CD4-positive, alpha-beta T cell treated with Interleukin-4 for 1 hour (primary cell): Measurements from ENCODE around the gene CNTNAP2.

Source experiments
- DNase-seq, 2 donors: peaks; one replicate each; pipeline ENCODE4 v3.0.0-alpha.2; 2020 to 2022

The CNTNAP2 gene

DNA sequence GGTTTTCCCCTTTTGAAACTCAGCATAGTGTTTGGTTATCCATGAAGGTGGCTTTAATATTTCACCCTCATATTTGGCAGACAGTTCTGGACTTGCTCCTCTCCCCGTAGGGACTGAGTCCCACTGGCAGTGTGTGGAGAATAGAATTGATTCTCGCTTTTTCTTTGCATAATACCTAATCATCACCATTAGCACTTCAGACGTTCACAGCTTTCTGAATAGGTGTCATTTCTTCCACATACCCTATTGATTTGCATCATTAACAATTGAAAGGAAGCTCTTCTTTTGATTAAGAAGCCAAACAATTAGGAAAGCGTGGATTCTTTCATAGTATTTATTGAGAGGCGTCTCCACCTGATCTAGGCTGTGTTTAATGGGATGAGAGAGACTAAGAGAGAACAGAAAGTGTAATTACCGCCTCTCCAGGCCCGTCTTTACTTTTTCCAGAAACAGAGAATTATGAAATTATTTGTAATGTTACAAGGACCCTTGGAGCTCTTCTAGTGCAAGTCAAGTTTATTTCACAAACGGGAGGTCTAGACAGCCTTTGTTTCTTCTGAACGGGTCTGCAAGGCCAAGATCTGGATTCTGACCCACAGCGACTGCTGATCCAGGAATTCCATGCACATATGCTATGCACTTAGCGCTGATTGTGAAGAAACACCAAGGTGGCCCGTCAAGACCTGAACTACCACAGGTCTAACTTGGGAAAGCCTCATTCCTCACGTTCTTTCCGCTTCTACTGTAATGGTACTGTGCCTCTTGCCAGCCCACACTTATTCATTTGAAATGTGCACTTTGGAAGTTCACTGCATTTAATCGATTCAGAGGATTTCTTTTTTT, 2224.1 kb downstream of the CNTNAP2 start:
- DNase-seq: no peak

DNA sequence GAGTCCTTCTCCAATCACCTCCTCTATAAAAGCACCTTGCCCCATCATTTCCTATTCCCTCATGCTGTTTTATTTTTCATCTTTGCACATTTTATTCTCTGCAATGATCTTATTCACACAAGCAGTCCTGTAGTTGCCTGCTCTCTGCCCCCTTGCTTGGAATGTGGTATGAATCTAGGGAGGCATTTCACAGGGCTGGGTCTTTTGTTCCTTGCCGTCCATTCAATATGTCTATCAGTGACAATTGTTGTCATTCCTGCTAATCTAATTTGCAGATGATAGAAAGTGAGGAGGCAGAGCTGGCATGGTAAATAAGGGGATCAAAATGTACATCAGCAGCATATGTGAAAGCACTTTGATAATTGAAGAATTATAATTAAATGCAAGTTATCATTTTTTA, 2227.8 kb downstream of the CNTNAP2 start:
- DNase-seq: no peak

DNA sequence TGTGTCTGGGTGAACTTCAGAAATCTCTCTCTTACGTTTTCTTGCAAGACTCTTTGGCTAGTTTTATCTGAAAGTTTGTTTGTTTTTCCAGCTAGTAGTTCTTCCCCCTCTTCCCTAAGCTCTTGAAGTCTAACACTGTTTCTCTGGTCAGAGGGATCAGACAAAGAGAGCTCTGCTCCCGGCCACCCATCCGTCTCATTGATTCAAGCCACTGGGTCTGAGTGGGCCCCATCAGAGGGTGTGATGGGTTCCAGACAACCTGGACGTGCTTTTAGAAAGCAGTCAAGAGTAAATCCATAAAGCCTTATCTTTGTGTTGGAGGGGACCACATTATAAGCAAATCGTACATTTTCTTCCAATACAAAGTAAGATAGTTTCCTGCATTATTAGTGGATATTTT, 2231.4 kb downstream of the CNTNAP2 start:
- no peak for DNase-seq

DNA sequence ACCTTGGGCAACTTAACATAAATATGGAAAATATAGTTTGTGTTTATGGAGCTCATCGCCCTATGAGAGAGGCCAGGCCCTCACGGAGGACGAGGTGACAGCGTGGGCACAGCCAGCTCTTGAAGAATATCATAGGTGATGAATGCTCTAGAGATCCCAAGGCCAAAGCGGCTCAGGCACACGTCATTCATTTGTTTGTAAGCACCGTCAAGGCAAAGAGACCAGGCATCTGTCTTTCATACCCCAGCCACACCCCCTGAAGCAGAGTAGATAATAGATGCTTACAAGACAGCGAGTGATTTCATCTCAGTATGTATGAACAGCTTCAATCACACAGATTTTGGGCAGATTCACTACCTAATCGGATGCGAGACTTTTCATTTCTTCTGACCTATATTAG, 2231.9 kb downstream of the CNTNAP2 start:
- no peak for DNase-seq

DNA sequence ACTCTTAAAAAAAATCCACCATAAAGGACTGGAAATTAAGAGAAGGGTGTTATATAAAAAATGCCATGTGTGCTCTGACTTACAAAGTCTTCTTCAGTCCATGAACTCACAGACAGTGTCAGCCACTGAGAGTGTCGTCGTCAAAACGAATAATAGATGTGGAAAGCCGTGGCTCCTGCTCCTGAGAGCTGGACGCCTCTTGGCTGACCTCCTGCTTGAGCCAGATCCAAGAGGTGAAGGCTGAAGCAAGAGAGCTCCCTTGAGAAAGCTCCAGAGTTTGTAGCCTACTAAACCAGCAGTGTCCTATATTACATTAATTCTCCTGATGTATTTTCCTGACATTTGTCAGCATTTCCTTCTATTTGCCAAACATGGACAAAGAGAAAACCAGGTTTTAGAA, 2239.7 kb downstream of the CNTNAP2 start:
- no peak for DNase-seq

DNA sequence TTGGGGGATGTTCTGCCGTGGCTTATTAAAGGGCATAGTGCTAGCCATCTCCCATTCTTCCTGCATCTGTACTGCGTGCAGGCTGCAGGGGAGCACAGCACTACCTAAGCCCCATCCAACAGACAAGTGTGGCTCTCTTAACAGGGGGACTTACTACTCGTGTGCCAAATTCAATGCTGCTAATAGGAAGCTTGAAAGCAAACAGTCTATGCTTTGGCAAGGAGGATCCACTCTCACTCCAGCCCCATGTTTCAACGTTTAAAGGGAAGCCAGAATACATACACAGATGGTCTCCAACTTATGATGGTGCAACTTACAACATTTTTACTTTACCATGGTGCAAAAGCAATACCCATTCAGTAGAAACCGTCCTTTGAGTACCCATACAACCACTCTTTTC, 2245.9 kb downstream of the CNTNAP2 start:
- no peak for DNase-seq

DNA sequence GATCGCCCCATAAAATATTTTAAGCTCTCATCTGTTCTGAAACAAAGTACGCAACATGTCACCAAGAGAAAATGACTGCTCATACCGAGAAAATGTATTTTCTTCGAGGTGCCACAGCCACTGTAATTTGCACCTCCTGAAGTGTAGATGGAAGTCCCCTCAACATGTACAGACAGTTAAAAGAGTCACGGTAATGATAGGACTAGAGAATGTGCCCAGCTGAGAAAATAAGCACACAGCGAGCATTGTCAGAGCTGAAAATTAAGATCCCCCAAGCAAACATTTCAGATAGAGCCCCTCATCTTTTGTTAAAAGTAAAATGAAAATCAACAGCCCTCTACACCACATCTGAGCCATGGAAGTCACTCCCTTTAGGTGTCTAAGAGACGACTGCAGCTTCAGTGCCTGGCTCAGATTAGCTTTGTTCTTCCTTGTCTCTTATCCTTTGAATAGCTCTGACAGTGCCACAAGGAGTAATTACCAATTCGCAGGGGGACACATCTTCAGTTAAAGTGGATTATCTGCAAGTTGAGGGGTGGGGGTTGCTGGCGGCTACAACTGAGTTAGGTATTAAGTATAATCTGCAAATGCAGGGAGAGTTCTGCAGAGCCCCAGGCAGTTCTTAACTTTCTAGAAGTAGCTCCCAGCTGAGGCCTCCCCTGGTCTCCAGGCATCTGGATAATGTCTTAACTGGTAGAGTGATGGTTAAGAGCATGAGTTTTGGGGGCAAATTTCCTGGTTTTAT, 2251.3 kb downstream of the CNTNAP2 start:
- DNase-seq: no peak

DNA sequence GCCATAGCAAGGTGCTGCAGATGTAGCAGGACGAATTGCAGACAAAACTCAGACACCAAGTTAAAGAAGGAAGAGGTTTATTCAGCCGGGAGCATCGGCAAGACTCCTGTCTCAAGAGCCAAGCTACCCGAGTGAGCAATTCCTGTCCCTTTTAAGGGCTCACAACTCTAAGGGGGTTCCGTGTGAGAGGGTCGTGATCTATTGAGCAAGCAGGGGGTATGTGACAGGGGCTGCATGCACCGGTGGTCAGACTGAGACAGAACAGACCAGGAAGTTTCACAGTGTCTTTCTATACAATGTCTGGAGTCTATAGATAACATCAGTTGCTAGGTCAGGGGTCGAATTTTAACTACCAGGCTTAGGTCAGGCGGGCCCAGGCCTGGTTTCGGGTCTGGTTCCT, 2252.0 kb downstream of the CNTNAP2 start:
- no peak for DNase-seq

DNA sequence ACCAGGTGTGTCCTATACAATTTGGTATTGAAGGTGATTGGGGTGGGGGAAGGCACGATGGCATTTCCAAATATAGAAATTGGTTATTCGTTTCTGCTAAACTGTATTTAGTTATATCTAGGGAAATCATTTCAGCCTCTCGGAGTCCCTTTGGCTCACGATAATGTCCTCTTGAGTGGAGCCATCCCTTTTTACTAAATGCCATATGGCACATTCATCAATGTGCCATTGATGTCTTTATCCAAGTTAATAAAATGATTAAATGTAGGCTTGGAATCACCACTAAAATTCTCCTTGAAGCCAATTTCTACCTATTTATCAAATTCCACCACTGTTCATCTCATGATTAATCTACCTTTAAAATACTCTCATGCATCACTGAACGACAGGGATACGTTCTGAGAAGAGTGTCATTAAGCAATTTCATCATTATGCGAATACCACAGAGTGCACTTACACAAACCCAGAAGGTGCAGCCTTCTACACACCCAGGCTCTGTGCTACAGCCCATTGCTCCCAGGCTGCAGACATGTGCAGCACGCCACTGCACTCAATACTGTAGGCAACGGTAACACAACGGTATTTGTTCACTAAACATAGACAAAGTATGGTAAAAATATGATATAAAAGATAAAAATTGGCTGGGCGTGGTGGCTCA, 2254.8 kb downstream of the CNTNAP2 start:
- DNase-seq: no peak

DNA sequence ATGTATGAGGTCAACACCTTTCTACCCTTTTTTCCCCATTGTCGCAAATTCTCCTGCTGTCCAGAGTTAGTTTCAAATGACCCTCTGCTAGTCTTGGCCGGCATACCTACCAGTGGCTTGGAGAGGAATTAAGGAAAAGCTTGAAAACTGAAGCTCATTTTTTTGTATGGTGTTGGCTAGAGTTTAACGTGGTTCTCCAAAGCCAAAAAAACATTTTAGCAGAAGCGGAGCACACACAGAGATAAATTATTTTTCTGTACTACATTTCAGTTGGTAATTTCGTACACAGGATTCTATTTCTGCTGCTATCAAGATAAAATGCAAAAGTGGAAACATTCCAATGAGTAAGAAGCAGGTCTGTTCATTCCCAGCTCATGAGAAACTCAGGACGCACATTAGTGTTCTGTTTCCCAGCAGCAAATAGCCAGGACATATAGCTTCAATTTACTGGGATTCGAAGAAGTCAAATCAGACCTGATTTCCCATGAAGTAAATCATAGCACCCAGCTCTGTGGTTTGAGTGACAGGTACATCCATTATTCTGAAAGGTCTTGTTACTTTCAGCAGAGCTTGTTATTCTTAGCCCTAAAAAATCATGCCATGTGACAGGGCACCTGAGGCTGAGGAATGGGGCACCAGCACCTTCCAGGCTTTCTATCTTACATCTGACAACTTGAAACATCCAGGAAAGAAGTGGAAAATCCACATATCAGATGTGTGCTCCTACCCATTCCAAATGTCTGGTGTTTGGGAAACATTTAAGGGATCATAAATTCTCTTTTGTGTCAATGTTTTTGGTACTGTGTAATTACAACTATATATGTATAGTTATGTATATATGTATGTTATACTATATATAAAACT, 2258.0 kb downstream of the CNTNAP2 start:
- DNase-seq: no peak

DNA sequence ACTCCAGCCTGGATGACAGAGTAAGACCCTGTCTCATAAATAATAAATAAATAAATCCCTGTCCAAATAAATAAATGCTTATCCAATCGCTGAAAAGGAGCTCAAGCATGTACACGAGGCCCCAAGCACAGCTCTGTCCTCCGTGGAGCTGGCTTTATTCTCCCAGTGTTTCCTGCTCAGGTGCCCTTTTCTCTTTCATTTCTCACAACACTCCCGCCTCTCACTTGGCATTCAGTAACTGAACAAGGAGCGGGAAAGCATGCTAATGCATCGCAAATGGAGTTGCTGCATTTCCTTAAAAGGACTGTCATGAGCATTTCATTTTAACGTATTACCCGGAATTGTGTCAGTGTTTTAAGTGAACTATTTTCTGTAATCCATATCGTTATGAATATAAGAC, 2263.1 kb downstream of the CNTNAP2 start:
- DNase-seq: no peak

DNA sequence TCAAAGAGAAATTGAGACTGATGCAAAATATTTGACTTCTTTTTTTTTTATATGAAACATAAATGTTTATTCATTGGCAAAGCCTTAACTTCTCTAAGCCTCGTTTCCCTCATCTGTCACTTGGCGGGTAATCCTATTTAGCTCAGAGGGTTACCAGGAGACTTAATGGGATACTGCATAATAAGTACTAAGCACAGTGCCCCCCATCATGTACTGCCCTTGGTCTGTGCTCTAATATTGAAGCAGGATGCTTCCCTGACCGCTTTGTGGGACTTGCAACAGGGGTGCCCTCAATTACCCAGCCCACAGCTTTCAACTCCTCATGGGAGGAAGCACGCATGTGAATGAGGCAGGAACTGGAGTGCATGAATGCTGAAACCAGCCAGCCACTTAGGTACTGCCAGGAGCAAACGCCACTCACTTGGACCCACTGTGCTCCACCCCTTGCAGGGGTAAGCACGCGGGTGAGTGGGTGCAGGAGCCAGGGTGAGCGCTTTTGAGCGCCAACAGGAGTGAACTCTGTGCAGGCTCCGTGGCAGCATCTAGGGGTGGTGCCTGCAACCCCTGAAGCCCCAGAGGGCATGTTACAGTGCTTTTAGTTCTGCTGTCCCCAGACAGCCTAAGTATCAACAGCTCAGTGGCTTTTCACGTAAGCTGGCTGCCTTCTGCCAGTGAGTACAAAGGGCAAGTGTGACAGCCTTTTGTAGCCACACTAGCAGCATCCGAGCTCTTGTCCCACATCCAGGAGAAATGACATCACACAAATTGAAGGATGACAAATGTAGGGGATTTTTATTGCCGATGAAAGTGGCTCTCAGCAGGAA, 2264.2 kb downstream of the CNTNAP2 start:
- DNase-seq: no peak

DNA sequence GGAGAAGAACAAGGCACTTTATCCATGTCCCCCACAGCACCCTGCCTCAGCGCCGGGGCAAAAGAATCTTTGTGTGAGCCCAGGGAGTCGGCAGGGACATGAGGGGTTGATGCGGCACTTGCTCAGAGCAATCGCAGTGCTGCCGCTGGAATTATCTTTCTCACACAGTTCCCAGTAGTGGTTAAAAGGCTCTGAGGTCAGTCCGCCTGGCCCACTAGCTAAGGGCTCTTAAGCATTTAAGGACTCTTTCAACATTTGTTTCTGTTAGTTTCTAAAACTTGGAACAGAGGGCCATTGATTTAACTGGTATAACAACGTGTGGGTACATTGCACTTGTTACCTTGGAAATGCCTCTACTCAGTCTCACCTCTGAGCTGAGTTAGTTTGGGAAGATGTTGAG, 2266.0 kb downstream of the CNTNAP2 start:
- no peak for DNase-seq

DNA sequence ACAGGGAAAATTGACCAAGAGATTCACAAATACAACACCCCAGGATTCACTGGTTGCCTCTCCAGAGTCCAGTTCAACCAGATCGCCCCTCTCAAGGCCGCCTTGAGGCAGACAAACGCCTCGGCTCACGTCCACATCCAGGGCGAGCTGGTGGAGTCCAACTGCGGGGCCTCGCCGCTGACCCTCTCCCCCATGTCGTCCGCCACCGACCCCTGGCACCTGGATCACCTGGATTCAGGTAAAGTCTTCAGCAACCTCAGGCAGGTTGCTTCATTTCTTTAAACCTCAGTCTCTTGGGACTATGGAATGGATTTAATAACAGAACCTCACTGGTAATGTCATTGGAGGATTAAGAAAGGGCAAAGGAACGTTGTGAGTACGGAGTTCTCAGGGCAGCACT, 2267.1 kb downstream of the CNTNAP2 start:
- no peak for DNase-seq

DNA sequence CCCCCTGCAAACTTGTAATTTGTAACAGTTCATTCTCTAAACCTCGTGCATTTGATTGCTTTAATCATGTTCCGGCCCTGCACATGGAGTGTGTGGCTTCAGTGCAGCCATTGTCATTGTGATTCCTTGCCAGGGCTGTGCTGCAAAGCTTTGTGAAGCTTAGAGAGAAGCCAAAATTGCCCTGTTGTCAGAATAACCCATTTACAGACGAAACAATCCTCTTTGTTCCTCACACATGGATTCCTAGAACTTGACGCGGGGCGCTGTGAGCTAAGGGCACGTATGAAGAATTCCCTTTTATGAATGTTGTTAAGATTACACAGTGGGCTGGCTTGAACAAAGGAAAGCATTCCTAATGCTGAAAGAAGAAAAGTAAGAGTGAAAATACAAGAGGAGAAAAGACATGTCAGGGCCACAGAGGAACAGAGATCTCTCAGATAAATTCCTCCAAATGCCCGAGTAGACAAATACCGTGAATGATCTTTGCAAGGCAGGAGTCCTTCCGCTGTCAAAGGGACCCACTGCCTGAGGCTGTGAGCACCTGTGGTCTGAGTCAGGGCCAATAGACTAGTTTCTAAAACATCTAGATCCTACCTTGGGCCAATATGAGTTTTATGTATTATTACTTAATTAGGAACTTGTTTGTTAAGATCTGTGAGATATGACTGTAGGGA, 2268.5 kb downstream of the CNTNAP2 start:
- no peak for DNase-seq

DNA sequence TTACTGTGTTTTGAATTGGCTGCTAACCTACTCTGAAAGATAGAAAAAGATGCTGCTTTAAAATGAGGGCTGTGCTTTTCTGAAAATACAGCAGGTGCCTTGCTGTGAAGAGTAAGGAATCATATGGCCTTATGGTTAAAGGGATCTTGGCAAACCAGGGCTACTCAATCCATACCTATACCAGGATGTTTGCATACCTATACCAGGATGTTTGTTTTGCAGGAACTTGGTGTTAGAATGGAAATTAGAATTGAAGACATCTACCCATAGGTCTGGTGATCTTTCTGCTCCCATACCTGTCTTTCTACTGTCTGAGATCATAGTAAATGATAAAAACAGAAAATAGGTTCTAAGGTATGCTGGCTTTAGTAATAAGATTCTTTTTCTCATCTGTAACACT, 2273.8 kb downstream of the CNTNAP2 start:
- DNase-seq: no peak

DNA sequence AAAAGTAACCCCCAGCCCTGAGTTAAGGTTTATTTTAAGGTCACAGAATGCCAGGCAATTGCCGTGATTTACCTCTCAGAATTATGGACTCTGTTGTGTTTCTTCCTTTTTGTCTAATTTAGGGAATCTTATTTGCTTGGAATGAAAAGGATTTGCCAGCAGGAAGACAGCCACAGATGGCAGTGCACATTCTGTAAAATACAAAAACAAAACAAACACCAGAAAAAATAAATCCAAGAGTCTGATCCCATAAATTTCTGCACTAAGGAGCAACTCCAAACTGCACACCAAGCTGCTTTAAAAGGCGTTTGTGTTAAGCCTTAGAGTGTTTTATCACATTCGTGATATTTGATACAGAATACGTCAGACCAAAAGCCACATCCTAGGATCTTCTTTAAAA, 2275.0 kb downstream of the CNTNAP2 start:
- DNase-seq: no peak

DNA sequence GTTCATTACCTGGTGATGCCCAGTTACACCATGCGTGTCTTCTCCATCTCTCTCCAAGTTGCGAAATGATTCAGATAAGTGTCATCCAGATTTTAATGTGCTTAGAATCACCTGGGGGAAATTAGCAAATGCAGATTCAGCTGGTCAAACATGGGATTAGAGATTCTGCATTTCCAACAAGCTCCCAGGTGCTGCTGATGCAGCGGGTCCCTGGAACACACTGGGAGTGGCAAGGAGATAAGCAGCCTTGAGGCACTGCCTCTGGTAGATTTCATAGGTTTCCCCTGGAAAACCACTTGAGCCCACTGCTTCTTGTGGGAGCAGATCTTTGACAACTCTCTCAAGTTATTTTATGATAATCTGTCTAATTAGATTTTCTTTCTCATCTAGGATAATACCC, 2278.0 kb downstream of the CNTNAP2 start:
- DNase-seq: no peak

DNA sequence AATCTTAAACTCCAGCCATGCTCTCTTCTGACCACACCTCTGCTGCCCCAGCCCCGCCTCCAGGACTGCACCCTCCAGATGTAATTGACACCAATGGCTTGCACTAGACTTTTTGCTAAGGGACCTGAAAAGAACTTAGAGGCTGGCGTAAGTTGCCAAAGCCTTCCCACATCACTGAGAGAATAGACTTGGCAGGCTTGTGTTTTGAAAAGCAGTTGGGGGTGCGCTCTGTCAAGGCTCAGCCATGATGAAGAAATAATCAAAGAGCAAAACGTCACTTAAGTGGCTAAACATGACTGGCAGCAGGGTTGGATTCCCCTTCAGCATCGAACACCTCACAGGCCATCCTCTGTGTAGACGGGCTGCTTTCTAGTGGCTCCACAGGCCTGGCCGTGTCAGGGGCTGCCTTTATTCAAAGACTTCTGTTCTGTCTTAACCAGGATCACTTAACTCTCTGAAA, 2278.8 kb downstream of the CNTNAP2 start:
- no peak for DNase-seq

DNA sequence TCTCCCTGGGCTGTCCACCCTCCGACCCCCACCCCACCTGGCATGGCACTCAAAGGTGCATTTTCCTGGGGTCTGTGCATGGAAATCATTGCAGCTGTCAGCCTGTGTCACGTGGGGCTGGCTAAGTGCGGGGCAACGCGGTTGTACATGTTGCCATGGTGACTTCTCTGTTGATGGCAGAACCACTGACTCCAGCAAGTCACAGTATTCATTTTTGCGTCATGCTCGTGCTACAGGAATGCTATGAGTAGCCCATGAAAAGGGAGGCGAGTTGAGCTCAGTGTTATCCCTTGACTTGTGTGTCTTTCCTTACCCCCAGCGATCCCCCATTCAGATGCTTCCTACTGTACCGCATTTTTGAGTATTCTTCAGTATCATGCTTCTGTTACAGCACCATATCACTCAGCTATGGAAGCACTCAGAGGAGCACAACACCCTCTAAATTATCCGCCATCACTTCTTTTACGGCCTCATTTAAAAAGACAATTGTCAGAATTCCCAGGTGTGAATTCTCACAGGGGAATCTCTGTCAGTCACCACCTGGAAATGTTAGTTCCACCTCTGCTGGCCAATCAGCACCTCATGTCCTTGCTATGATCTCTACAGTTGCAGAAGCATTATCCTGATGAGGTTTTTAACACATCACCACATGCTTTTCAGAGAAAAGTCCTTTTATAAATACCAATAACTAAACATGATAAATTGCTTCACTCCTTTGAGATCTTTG, 2279.6 kb downstream of the CNTNAP2 start:
- no peak for DNase-seq

DNA sequence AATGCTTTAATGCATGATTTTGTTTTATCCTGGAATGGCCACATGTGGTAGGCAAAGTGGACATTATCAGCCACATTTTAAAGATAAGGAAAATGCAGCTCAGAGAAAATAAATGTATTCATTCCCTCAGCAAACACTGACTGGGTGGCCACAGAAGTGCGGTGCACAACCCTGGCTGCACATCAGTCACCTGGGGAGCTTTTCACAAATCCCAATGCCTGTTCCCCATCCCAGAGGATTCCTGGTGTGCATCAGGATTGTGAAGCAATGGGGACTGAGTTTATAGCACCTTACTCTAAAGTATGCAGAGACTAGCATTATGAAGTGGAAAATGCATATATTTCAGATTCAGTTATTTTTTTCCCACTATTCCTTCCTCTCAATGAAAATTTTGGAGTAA, 2280.5 kb downstream of the CNTNAP2 start:
- DNase-seq: no peak
